HG03565 (cell line): ENCODE results near the gene CHD9.
"Not testable (repeated sequence)": the region's sequence is repeated elsewhere in the genome, so short reads cannot be mapped to it uniquely, and the experiment has no call there.

ENCODE experiments used
- ATAC-seq: cut with Tn5 transposase; IDR thresholded peaks from one replicate; pipeline ENCODE4 v1.9.1; 2021; ENCODE audit warnings: mild to moderate bottlenecking, moderate library complexity; ENCODE audit not compliant: unreplicated experiment

The CHD9 gene, protein sequence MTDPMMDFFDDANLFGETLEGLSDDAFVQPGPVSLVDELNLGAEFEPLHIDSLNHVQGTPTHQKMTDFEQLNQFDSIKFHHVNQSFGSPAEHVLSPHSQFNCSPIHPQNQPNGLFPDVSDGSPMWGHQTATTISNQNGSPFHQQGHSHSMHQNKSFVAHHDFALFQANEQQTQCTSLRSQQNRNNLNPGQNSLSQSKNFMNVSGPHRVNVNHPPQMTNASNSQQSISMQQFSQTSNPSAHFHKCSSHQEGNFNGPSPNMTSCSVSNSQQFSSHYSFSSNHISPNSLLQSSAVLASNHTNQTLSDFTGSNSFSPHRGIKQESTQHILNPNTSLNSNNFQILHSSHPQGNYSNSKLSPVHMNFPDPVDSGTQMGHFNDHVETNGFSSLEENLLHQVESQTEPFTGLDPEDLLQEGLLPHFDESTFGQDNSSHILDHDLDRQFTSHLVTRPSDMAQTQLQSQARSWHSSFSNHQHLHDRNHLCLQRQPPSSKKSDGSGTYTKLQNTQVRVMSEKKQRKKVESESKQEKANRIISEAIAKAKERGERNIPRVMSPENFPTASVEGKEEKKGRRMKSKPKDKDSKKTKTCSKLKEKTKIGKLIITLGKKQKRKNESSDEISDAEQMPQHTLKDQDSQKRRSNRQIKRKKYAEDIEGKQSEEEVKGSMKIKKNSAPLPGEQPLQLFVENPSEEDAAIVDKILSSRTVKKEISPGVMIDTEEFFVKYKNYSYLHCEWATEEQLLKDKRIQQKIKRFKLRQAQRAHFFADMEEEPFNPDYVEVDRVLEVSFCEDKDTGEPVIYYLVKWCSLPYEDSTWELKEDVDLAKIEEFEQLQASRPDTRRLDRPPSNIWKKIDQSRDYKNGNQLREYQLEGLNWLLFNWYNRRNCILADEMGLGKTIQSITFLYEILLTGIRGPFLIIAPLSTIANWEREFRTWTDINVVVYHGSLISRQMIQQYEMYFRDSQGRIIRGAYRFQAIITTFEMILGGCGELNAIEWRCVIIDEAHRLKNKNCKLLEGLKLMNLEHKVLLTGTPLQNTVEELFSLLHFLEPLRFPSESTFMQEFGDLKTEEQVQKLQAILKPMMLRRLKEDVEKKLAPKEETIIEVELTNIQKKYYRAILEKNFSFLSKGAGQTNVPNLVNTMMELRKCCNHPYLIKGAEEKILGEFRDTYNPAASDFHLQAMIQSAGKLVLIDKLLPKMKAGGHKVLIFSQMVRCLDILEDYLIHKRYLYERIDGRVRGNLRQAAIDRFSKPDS (N-terminal part only)

DNA sequence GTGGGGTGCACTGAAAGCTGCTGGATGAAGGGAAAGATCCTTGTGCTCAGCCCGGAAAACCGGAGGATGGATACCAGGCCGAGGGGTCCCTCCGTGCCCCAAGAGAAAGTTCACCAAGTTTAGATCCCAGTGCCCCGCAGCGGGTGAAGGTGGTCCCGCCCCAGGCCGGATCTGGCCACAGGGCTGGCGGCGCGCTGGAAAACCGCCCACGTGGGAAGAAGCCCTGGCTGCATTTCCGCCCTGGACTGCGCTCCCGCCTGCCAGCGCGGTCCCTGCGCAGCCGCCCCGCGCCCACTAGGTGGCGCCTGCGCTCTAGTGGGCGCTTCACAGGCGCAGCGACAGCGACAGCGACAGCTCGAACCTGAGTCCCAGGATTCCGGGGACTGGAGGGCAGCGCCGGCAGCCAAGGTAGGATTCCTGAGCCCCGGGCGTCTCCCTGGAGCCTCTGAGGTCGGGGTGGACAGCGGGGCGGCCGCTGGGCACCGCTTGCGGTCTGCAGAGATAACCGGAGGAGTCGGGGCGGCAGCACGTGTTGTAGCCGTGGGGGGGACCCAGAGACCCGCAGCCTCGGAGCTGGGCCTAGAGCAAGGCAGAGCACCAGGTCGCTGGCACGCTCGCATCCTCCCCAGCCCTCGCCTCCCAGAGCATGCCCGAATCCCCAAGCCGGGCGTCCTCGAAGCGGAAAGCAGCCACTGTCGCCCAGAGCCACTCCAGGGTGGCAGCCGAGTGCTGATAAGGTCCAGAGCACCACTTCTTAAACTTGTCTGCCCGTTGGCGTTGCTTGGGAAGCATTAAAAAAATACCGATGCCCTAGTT lies at the start of gene CHD9:
TSS of gene CHD9 (plus strand) at position 322 of the 816 bp plus-strand sequence. CDS start 101,099 bp downstream, outside the sequence.
- peak; percentile 75 for ATAC-seq

DNA sequence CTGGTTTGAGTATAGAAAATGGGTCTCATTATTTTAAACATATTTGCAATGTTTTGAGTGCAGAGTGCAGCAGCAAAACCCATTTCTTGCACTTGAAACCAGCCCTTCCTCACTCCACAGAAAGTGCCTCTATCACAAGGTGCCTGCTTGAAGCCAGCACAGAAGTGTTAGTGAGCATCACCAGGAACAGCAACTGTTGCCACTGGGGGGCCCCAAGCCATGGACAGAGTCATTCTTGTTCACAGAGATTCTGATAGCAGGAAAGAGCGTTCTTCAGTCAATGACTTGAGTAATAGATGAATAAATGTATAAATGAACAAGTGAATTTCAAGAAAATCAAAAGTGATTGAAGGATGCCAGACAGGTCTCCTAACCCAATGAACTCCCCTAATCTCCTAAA lies 47.7 kb upstream of the CHD9 start:
- ATAC-seq = no peak

DNA sequence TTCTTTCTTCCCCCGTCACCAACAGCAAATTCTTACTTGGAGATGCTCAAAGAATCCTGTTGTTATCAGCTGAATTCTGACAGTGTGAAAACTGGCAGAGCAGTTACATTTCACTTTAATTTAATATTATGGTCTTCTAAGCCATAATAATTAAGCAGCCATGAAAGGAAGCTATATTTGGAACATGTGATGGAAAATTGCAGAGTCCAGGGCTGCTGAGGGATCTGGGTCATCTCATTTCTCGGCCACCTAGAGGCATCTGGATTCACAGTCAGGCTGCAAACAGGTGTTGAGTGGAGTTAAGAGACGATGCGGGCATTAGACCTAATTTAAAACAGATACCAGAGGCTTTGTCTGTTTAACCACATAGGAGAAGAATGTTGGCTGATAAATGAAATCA lies 40.5 kb upstream of the CHD9 start:
- no peak for ATAC-seq

DNA sequence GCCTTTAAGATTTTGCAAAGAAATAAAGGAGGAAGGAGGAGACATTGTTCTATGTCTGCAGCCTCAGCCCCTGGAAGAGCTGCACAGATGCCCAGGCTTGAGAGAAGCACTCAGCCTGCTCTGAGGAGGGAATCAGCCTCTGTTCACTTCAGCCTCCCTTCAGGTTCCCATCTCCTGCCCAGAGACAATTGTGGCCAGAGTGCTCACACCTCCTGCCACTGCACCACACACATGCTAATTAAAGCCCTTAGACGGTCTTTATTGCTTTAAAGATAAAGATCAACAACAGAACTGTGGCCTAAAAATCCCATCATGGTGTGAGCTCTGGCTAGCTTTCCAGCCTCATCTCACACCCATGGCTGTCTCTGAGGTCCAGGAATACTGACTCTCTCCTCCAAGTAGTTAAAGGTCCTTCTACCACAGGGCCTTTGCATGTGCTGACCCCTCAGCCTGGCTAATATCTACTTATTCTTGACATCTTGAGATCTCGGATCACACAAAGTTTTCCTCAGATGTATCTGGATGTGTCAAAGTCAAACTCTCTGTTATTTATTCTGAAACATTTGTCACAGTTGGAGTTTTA lies 35.9 kb upstream of the CHD9 start:
- no peak for ATAC-seq

DNA sequence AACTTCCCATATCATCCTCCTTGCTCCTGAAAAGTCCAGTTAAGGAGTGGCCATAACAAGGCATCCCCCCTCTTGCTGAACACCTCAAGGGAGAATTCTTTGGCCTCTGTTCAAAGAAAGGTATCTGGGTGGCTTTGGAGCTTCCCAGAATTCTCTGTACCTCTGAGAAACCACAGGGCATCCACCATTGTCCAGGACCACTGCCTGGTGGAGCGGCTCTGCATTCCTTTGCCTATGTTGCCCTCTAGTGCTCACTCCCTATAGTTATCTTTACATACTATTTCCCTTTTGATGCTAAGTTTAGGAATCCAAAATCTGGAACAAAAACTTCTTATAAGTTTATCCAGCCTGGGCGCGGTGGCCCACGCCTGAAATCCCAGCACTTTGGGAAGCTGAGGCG lies 32.4 kb upstream of the CHD9 start:
- no peak for ATAC-seq

DNA sequence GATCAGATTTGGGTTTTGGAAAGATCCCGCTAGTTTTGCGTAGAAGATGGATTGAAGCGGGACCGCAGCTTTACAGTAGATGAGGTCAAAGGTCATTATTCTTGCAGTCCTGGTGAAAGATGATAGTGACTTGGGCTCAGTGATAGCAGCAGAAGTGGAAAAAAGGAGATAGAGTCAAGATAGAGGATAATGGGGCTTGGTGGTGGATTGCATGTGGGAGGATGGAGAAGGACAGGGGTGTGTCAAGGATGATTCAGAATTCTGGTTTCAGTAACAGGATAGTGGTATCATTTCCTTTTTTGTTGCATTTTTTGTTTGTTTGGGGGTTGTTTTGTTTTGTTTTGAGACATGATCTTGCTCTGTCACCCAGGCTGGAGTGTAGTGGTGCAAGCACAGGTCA lies 30.7 kb upstream of the CHD9 start:
- no peak for ATAC-seq

DNA sequence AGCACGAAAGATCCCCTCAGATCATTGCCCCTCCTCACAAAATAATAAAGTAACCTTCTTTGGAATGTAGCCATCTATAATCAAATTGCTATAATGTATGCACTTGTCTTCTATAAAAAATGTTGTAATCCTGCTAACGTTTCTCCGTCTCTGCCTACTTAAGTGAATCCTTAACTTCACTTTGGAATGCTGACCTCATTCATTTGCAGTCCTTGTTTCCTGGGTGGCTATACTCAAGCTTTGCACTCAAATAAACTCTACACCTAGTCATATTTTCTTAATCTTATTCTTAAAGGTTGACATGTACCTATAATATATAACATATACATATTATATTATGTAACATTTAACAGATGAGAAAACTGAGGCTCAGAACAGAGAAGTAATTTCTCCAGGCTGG lies 24.8 kb upstream of the CHD9 start:
- no peak for ATAC-seq

DNA sequence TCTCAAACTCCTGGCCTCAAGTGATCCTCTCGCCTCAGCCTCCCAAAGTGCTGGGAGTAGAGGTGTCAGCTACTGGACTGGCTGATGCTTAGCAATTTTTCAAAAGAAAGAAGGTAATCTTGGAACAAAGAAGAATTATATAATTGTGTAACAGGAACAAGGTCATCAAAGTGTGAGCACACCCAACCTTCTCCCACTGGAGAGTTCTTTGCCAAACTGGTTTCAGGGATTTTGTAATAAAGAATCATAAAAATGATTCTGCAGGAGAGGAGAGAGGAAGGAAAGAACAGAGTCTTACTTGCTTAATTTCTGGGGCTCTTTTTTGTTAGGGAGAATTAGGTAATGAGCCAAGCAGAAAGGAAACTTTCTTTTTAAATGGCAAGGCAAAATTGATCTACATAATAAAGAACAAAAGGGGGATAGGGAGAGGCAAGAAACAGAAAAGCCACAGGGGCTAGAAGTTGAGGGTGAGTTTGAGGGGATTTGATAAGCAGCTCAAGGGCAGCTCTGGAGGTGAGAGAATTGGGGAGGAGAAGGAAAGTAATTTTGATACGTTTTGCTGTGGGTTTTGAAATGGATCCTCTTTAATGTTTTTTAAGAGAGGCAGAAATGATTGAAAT lies 23.4 kb upstream of the CHD9 start:
- ATAC-seq = no peak

DNA sequence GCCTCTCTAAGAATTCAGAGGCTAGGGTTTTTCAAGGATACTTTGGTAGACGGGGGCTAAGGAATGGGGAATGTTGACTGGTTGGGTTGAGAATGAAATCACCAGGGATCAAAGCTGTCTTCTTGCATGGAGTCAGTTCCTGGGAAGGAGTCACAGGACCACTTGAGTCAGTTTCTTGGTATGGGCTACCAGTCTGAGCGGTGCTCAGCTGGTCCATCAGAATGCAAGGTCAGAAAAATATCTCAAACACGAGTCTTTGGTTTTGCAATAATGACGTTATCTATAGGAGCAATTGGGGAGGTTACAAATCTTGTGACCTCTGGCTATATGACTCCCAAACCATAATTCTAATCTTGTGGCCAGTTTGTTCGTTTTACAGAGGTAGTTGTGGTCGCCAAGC lies 20.5 kb upstream of the CHD9 start:
- ATAC-seq = no peak

DNA sequence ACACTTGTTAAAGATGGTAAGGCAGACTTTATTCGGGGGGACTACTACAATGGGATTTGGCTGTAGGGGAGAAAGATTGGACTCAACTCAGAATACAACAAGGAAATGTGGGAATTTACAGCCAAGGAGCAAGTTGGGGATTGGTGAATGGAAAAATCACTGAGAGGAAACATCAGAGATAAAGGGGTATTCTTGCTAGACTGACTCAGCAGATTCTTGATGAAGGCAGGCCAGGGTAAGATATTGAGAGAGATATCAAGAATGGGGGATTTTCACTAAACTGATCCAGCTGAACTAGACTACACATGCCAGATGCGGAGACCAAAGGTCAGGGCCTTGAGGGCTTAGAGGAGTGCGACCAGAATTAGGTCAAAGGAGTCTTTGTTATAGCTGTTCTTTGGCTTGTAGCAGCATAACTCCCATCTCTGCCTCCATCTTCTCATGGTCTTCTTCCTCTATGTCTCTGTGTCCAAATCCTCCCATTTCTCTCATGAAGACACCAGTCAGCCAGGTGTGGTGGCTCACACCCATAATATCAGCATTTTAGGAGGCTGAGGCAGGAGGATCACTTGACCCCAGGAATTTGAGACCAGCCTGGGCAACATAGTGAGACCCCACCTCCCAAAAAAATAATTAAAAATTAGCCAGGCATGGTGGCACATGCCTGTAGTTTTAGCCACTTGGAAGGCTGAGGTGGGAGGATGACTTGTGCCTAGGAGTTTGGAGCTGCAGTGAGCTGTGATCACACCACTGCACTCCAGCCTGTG lies 19.4 kb upstream of the CHD9 start:
- no peak for ATAC-seq

DNA sequence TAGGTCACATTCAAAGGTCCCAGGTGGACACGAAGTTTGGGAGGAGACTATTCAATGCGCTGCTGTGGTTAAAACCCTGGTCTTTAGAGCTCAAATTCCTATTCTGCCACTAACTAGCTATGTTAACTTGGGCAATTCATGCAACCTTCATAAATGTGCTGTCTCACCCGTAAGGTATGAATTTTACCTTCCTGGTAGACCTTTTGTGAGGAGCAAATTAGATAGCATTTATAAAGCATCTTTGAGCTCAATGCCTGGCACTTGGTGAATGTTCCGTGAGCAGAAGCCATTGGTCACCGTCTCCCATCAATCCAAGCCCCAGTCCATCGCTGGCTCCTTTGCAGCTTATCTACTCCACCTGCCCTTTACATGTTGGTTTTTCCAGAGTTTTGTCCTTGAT lies 18.7 kb upstream of the CHD9 start:
- no peak for ATAC-seq

DNA sequence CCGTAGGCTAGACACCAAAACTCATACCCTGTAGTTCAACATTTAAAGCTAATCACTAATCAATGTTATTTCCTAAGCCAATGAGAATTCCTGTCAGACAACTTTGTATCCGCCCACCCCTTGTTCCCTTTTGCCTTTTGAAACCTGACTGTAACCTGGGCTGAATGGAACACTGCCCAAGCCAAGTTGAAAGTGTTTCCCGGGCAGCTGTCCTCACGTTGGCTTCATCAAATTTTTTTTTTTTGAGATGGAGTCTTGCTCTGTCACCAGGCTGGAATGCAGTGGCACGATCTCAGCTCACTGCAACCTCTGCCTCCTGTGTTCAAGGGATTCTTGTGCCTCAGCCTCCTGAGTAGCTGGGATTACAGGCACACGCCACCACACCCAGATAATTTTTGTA lies 18.1 kb upstream of the CHD9 start:
- ATAC-seq = not testable (repeated sequence)

DNA sequence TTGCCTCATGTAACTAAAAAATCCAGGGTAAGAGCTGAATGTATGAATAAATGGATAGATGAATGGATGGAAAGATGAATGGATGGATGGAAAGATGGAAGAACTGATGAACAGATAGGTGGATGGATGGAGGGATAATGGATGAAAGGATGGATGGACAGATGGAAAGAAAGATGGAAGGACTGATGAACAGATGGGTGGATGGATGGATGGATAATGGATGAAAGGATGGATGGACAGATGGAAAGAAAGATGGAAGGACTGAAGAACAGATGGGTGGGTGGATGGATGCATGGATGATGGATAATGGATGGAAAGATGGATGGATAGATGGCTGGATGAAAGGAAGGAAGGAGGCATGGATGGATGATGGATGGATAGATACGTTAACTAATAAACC lies 14.0 kb upstream of the CHD9 start:
- no peak for ATAC-seq

DNA sequence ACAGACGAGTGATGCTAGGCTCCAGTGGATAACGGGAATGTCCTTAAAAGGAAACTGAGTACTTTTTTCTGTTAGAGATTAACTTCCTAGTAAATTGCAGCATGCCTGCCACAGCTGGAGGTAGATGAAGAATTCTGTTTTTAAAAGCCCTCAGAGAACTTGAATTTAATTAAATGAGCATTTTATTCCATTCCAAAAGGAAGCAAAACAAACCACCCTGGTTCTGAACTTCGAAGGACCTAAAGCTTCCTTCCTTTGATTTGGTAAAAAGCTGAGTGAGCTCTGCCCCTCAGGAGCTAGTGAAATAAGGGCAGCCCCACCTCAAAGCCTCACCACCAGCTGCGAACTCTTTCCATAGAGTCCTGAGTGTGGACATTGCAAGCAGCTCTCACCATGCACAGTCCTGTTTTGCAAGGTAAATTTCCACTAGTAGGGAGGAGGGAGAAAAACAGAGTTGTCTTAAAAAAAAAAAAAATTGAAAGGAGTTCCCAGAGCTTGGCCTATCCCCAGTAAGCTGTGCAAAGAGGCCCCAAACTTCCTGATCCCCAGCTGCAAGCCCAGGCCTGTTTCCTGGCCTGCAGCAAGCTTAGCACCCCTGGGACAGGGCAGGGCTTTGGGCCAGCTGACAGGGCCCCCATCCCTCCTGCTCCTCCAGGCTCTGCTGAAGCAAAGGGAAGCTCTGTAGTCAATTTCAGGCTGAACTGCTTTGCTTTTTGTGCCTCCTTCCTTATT lies 13.3 kb upstream of the CHD9 start:
- no peak for ATAC-seq

DNA sequence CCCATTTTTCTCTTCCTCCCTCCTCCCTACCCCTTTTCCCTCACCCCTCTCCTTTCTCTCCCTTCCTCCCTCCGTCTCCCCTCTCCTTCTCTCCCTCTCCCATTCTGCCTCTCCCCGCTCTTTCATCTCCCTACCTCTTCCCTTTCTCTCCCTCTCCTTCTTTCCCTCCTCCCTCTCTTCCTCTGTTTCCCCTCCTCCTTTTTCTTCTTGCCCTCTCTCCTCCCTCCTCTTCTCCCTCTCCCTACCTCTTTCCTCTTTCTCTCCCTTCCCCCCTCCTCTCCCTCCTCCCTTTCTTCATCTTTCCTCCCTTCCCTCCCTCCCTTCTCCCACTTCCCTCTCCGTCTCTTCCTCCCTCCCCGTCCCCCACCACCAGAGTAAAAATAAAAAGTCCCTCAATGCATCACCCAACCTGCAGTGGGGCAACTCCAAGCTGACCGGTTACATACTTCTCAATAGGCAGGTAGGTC lies 12.5 kb upstream of the CHD9 start:
- ATAC-seq = no peak

DNA sequence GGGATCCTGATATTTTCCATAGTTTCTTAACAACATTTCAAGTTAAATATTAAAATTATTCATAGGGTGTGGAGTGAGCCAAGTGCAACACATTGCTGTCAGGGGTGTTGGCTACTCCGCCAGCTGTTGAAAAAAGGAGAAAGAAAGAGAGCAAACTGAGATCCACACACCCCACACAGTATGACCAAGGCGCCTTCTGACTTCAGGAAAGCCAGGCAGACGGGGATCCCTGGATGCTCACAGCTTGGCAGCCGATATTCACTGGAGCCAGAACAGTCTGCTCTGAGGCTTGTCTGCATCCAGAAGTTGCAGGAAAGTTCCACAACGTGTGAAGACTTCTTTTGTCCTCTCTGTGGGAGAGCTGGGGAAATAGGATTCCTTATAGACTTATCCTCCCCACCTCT lies 11.4 kb upstream of the CHD9 start:
- ATAC-seq = no peak

DNA sequence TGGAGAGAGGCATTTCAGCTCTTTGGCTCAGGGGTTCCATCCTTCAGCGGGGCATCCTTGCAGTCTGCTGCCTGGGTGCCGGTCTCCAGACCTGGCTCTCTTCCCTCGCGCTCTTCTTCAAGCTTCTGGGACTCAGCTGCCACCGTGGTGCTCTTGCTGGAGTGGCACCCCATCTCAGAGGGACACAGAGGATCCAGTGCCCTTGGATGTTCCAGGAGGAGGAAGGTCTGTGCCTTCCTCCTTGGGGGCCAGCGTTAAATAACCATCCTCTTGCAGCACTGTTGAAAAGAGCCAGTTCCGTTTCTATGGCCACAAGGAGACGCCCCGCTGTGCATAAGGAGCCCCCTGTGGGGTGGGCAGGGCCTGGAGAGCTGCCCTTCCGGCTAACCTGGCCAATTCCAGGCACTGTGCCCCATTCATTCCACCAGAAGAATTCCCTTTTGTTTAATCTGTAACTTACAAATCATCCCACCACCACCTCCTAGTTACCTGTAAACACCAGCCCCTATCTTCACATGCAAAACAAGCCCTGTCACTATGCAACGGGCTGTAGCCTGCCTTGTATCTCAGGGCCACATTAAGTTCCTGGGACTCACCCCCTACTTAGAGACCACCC lies 10.7 kb upstream of the CHD9 start:
- ATAC-seq = no peak
